ENCODE results near the gene ETFRF1.

Gene ETFRF1

GRCh38 chr12:25213338-25213737 is 18.3 kb downstream of the ETFRF1 start:
- DNase-seq (ENCODE audit: low read depth) = no peak

GRCh38 chr12:25236190-25236589 is 41.2 kb downstream of the ETFRF1 start:
- peak; percentile 14 for DNase-seq (ENCODE audit: low read depth)

GRCh38 chr12:25236626-25237025 is 41.6 kb downstream of the ETFRF1 start:
- DNase-seq (ENCODE audit: low read depth) = no peak

- peak; percentile 74 for DNase-seq (ENCODE audit: low read depth)
Measured at GRCh38 chr12:25241167-25242020, 46.4 kb downstream of the ETFRF1 start.

- peak; percentile 49 for DNase-seq (ENCODE audit: low read depth)
Measured at GRCh38 chr12:25242981-25243679, 48.1 kb downstream of the ETFRF1 start.

GRCh38 chr12:25243680-25243990 is 48.6 kb downstream of the ETFRF1 start:
- DNase-seq (ENCODE audit: low read depth) = no peak

GRCh38 chr12:25245491-25245890 is 50.5 kb downstream of the ETFRF1 start:
- no peak for DNase-seq (ENCODE audit: low read depth)

GRCh38 chr12:25248137-25248536 is 53.1 kb downstream of the ETFRF1 start:
- no peak for DNase-seq (ENCODE audit: low read depth)

- DNase-seq (ENCODE audit: low read depth) = no peak
Measured at GRCh38 chr12:25248732-25249131, 53.7 kb downstream of the ETFRF1 start.

- peak; percentile 45 for DNase-seq (ENCODE audit: low read depth)
Measured at GRCh38 chr12:25249931-25250738, 55.1 kb downstream of the ETFRF1 start.

- peak; percentile 98 for DNase-seq (ENCODE audit: low read depth)
Measured at GRCh38 chr12:25250744-25251730, 56.0 kb downstream of the ETFRF1 start, which contains the start of gene KRAS. KRAS (minus strand) TSS chr12:25250929.

- no peak for DNase-seq (ENCODE audit: low read depth)
Measured at GRCh38 chr12:25251769-25252168, 56.7 kb downstream of the ETFRF1 start.

GRCh38 chr12:25252946-25253345 is 57.9 kb downstream of the ETFRF1 start:
- DNase-seq (ENCODE audit: low read depth) = no peak

GRCh38 chr12:25253371-25254068 is 58.5 kb downstream of the ETFRF1 start:
- no peak for DNase-seq (ENCODE audit: low read depth)

GRCh38 chr12:25254271-25254880 is 59.3 kb downstream of the ETFRF1 start:
- peak; percentile 42 for DNase-seq (ENCODE audit: low read depth)

Data from ELR (cell line).